Heart left ventricle (tissue), 16 donors: ENCODE data around the gene OR7A10. TPM values are rescaled to one million over a fixed set of nuclear protein-coding genes. Genes with fewer than 3 reads are reported as not detected.

Experiments used
- ATAC-seq, 4 donors: fragments of 200-7000 bp; cut with Tn5 transposase; one replicate each; pipeline ENCODE4 v1.9.1; 2020 to 2022; ENCODE audit warnings: moderate library complexity in 4 of 4, mild to moderate bottlenecking in 3 of 4, moderate number of reproducible peaks in 1 of 4
- DNase-seq, 5 donors: peaks; one replicate each; pipeline ENCODE4 v3.0.0-alpha.2; 2020
- H3K27ac ChIP-seq, 12 donors: fragments of 200-600 bp; sonication (generic) in 4 of 12; one replicate each; pipeline versions ENCODE4 v1.5.0 to v1.8.0; 2016 to 2022; ENCODE audit warnings: mild to moderate bottlenecking in 2 of 12
- H3K27me3 ChIP-seq, 9 donors: fragments of 200-600 bp; sonication (generic) in 2 of 9; one replicate each; pipeline versions ENCODE4 v1.5.1 to v1.8.0; 2016 to 2022; ENCODE audit warnings: mild to moderate bottlenecking in 3 of 9
- H3K36me3 ChIP-seq, 9 donors: fragments of 200-600 bp; sonication (generic) in 2 of 9; one replicate each; pipeline versions ENCODE4 v1.5.0 to v1.8.0; 2018 to 2022; ENCODE audit warnings: mild to moderate bottlenecking in 2 of 9
- H3K4me1 ChIP-seq, 12 donors: fragments of 200-600 bp; sonication (generic) in 4 of 12; one replicate each; pipeline versions ENCODE4 v1.5.0 to v1.8.0; 2016 to 2022; ENCODE audit warnings: mild to moderate bottlenecking in 3 of 12
- H3K4me3 ChIP-seq, 12 donors: fragments of 200-600 bp; sonication (generic) in 4 of 12; one replicate each; pipeline versions ENCODE4 v1.5.0 to v1.8.0; 2017 to 2022; ENCODE audit warnings: mild to moderate bottlenecking in 9 of 12, moderate library complexity in 4 of 12
- H3K9me3 ChIP-seq, 12 donors: fragments of 200-600 bp; sonication (generic) in 4 of 12; one replicate each; pipeline versions ENCODE4 v1.5.0 to v1.8.0; 2016 to 2022; ENCODE audit warnings: mild to moderate bottlenecking in 1 of 12
- POLR2A ChIP-seq, 2 donors: fragments of 450-650 bp; IDR thresholded peaks; one replicate each; pipeline ENCODE4 v1.6.1; 2017; ENCODE audit warnings: antibody characterized with exemption in 2 of 2, mild to moderate bottlenecking in 2 of 2, moderate library complexity in 2 of 2
- WGBS, 4 donors: extraction: QIAGEN DNeasy Blood & Tissue Kit in 2 of 4; methylation state at CpG; one replicate each; pipeline versions ENCODE4 v1.1.5 to v1.1.7; 2013 to 2018; 5-methylcytosine and 5-hydroxymethylcytosine counted together
- intact Hi-C, 10 donors: fragments of 100-400 bp; cut with DNase I; formaldehyde crosslinking; loops; one replicate each; pipeline versions ENCODE4 v1.11.1 to v1.14.2; 2022
- polyA plus RNA-seq, 2 donors: library from polyadenylated mRNA; stranded (reverse); fragments of 200-250 nt; gene quantifications; one replicate each; pipeline ENCODE4 v1.2.3, GENCODE V29; 2013
- total RNA-seq, 9 donors: library from RNA; depleted of rRNA in 2 of 9; stranded (reverse); fragments of >200 nt in 2 of 9; fragmentation: NEBNext Ultra II Directional in 3 of 9; extraction: Animal tissue kit (Norgen Biotek cat#: 25700) in 3 of 9; gene quantifications; one replicate each; pipeline versions ENCODE4 v1.1.0 to v1.2.4, GENCODE V29; 2016 to 2023
- TF ChIP-seq, protein P1 (sequence below), 12 donors: fragments of 200-600 bp; sonication (generic) in 4 of 12; IDR thresholded peaks; one replicate each; pipeline versions ENCODE4 v1.5.0 to v1.8.0; 2018 to 2022; ENCODE audit warnings: antibody characterized with exemption in 12 of 12, mild to moderate bottlenecking in 5 of 12
- donor health status: ischemic (EF 13 %, LVEDD 7.1; RV severe dilation, severe dysfunction).
- donor health status: healthy with polysubstance abuse.
- donor health status: DM: no; HTN: yes; CAD: no.
- donor health status: DM: no; HTN: no; CAD: no.
- donor health status: ischemic (EF 25% LVEDD 6.9; RV normal size, moderate dysfunction).
- donor health status: ischemic (EF 25% LVEDD 5.7; RV mildly dilated, moderate dysfunction).
- donor health status: healthy.
- donor health status: DM: yes; HTN: yes; CAD: no.
- donor health status: ischemic (EF 35%, LVEDD 5.7; RV mildly dilated, moderate dysfunction).
- donor health status: nonischemic (EF 11% LVEDD 7.7; RV severe dilation, severe dysfunction).
- donor health status: DM: yes; HTN: yes; CAD: no.
- donor health status: PGD.
- donor health status: ischemic (EF 29% LVEDD 5.4; RV normal size, mild dysfunction).
- donor health status: nonischemic (EF 23%, LVEDD 6.1; RV moderate dilation, normal function).

Gene OR7A10
- total and polyA plus RNA-seq, 11 donors = not detected

DNA sequence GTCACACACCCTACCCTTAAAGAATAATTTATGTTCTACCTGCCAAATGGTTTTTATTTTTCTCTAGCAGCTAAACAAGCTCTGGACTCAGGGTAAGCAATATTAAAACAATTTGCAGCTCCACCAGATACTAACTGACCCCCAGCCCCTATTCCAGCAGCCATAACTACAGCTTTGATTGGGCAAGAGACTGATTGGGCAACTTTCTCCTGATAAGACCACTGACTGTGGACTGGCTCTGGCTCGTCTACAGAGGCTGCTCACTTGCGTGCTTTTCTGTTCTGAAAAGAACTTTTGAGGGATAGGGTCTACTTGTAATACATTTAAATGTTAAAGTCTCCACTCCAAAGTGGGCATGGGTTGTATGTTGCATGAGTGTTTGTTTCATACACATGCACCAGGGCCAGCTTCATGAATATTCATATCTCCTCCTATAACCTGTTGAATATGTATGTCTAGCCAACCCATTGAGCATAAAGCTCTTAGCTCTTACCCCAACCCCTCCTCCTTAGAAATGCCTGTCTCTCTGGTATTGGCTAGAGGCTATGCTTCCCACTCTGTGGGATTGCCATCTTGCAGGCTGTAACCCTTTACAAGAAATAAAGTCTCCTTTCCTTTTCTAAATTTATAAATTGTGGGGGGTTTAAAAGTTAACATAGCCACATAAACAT lies 33.6 kb downstream of the OR7A10 start:
- H3K36me3 ChIP-seq = no peaks in the 10 kb centered on the region
- WGBS, 4 donors = 54 to 60% (median 59%) methylated on average over 2 of the region's 2 CpGs
- no peaks in the 10 kb centered on the region for H3K4me1 ChIP-seq
- no peak overlapping the region for H3K4me3 ChIP-seq
- TF ChIP-seq, protein P1, sequence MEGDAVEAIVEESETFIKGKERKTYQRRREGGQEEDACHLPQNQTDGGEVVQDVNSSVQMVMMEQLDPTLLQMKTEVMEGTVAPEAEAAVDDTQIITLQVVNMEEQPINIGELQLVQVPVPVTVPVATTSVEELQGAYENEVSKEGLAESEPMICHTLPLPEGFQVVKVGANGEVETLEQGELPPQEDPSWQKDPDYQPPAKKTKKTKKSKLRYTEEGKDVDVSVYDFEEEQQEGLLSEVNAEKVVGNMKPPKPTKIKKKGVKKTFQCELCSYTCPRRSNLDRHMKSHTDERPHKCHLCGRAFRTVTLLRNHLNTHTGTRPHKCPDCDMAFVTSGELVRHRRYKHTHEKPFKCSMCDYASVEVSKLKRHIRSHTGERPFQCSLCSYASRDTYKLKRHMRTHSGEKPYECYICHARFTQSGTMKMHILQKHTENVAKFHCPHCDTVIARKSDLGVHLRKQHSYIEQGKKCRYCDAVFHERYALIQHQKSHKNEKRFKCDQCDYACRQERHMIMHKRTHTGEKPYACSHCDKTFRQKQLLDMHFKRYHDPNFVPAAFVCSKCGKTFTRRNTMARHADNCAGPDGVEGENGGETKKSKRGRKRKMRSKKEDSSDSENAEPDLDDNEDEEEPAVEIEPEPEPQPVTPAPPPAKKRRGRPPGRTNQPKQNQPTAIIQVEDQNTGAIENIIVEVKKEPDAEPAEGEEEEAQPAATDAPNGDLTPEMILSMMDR (IDR thresholded peaks at IDR 0.05) = no peak
- no peak for TF ChIP-seq POLR2A (IDR thresholded peaks at IDR 0.05)
- H3K9me3 ChIP-seq = no peaks in the 10 kb centered on the region
- intact Hi-C loops = no loop called here
- DNase-seq = no peak
- no peak overlapping the region for H3K27ac ChIP-seq
- ATAC-seq = no peak
- no peaks in the 10 kb centered on the region for H3K27me3 ChIP-seq

- H3K4me3 ChIP-seq = peak overlapping the region in 1 of 12 donors; percentile 12
- WGBS, 4 donors = 43 to 56% (median 48%) methylated on average over 9 of the region's 9 CpGs
- intact Hi-C loops = no loop called here
- no peaks in the 10 kb centered on the region for H3K36me3 ChIP-seq
- DNase-seq (peak in 1 of 5 donors; percentile 13), ATAC-seq (peak in 1 of 4 donors; percentile 54)
- H3K27me3 ChIP-seq = no peaks in the 10 kb centered on the region
- H3K27ac ChIP-seq = peak overlapping the region in 4 of 12 donors; percentile 6 to 29 (median 16)
- H3K9me3 ChIP-seq = no peaks in the 10 kb centered on the region
- no peaks in the 10 kb centered on the region for H3K4me1 ChIP-seq
- TF ChIP-seq, protein P1 (IDR thresholded peaks at IDR 0.05) = no peak
- no peak for TF ChIP-seq POLR2A (IDR thresholded peaks at IDR 0.05)
These were observed 39.3 kb downstream of the OR7A10 start for GRCh38 chr19:14809272-14810057.

DNA sequence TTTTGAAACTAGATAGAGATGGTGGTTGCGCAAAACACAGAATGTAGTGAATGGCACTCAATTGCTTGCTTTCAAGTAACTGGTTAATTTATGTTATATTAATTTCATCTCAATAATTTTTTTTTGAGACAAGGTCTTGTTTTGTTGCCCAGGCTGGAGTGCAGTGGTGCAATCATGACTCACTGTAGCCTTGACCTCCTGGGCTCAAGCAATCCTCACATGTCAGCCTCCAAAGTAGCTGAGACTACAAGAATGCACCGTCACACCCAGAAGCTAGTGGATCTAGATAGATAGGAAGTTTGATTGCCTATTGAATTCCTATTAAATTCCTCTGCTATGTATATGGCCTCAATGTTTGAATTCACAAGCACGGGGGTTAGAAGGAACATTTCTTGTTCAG lies 44.0 kb downstream of the OR7A10 start:
- Histone ChIP-seq H3K36me3 (no peaks in the 10 kb centered on the region), H3K4me3 (no peak overlapping the region), H3K27me3 (no peaks in the 10 kb centered on the region), H3K9me3 (no peaks in the 10 kb centered on the region), H3K27ac (no peak overlapping the region), H3K4me1 (no peaks in the 10 kb centered on the region)
- ATAC-seq = no peak
- no peak for DNase-seq
- intact Hi-C loops = no loop called here
- WGBS, 4 donors = 74 to 87% (median 84%) methylated on average over 3 of the region's 3 CpGs
- TF ChIP-seq, protein P1 (IDR thresholded peaks at IDR 0.05) = no peak
- TF ChIP-seq POLR2A (IDR thresholded peaks at IDR 0.05) = no peak

GRCh38 chr19:14798760-14799159 lies 50.0 kb downstream of the OR7A10 start:
- DNase-seq (no peak), ATAC-seq (no peak)
- H3K9me3 ChIP-seq = no peaks in the 10 kb centered on the region
- WGBS, 4 donors = 60 to 66% (median 63%) methylated on average over 5 of the region's 5 CpGs
- H3K4me1 ChIP-seq = peaks cover 0 to 12% (median 0%) of the 10 kb centered on the region in 12 donors
- no peak for TF ChIP-seq POLR2A (IDR thresholded peaks at IDR 0.05)
- TF ChIP-seq, protein P1 (IDR thresholded peaks at IDR 0.05) = no peak
- no peak overlapping the region for H3K27ac ChIP-seq
- intact Hi-C loops = no loop called here
- no peak overlapping the region for H3K4me3 ChIP-seq
- H3K36me3 ChIP-seq = no peaks in the 10 kb centered on the region
- peaks cover 0 to 8% (median 0%) of the 10 kb centered on the region in 9 donors for H3K27me3 ChIP-seq
